HG02623 (cell line): Measurements from ENCODE around the gene CKS2.
"Not testable (repeated sequence)": the region's sequence is repeated elsewhere in the genome, so short reads cannot be mapped to it uniquely, and the experiment has no call there.

Source experiments
- ATAC-seq: cut with Tn5 transposase; IDR thresholded peaks from one replicate; pipeline ENCODE4 v1.9.1; 2021; ENCODE audit warnings: moderate library complexity; ENCODE audit not compliant: unreplicated experiment

Gene CKS2

DNA sequence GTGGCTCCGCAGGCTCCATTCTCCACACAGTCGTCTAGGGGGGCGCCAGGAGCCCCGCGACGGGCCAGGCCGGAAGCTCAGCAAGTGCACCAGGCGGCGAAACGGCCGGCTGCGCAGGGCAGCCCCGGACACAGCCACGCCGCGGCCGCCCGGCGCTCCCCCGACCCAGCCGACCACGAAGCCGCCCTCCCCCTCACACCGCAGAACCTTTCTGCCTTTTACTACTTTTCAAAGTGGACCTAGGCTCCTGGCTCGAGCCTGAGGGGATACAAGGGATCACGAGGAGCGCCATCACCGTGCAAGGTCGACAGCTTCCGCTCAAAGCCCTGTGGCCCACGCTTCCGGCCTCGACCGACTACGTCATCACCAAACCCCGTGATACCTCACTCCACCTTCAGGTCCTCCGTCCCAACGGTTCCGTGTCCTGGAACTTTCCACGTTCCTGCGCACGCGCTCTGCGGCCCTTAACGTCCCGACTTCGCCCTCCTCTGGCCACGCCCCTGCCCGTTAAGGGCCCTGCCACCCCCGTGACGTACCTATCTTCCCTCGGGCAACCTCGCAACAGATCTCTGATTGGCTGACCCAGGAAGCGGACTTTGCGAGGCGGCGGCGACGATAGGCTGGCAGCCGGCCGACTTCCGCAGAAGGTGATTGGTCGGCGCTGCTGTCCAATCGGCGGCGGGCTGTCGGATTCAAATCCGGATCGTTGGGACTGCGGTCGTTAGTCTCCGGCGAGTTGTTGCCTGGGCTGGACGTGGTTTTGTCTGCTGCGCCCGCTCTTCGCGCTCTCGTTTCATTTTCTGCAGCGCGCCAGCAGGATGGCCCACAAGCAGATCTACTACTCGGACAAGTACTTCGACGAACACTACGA, at the start of gene CKS2:
Gene CKS2 (plus strand): TSS at position 721 of the 871 bp plus-strand sequence. CDS start 98 bp downstream, at position 819.
- peak; percentile 88 for ATAC-seq

- ATAC-seq = no peak
Measured at GRCh38 chr9:89273528-89274279, 37.3 kb upstream of the CKS2 start.

- no peak for ATAC-seq
Measured at GRCh38 chr9:89274838-89275237, 36.2 kb upstream of the CKS2 start.

DNA sequence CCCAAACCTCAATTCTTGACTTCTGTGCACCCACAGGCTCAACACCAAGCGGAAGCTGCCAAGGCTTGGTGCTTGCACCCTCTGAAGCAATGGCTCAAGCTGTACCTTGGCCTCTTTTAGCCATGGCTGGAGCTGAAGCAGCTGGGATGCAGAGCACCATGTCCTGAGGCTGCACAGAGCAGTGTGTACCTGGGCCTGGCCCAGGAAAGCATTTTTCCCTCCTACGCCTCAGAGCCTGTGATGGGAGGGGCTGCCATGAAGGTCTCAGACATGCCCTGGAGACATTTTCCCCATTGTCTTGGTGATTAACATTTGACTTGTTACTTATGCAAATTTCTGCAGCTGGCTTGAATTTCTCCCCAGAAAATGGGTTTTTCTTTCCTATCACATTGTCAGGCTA, 35.0 kb upstream of the CKS2 start:
- ATAC-seq = not testable (repeated sequence)

DNA sequence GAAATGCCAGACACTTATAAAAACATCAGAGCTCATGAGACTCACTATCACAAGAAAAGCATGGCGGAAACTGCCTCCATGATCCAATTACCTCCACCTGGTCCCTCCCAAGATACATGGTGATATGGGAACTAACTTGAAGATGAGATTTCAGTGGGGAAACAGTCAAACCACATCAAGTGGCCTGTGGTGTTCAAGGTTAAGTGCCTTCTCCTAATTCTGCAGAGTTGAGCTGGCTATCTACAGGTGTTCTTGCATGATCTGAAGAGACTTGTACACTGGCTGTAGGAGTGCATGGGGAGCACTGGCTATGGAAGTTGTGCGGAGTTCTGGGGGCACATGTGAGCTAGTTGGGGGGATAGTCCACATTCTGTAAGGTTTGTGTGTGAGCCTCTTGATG, 34.0 kb upstream of the CKS2 start:
- ATAC-seq = no peak

GRCh38 chr9:89277454-89277853, 33.5 kb upstream of the CKS2 start:
- ATAC-seq = peak; percentile 60

DNA sequence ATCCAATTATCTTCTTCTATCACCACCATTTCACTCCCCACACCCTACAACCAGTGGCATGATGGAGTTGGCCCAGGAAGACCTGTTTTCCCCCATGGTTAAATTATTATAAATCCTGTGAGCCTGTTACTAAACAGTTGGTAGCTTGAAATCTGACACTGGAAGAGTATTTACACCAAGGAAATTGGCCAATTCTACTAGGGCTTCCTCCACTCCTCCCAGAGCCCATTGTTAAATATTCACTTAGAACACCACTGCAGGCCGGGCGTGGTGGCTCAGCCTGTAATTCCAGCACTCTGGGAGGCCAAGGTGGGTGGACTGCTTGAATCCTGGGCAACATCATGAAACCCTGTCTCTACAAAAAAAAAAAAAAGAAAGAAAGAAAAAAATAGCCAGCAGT, 32.4 kb upstream of the CKS2 start:
- ATAC-seq = no peak

GRCh38 chr9:89278997-89279739, 31.8 kb upstream of the CKS2 start:
- no peak for ATAC-seq

- no peak for ATAC-seq
Measured at GRCh38 chr9:89281106-89281505, 29.9 kb upstream of the CKS2 start.

- not testable (repeated sequence) for ATAC-seq
Measured at GRCh38 chr9:89282248-89282968, 28.6 kb upstream of the CKS2 start.

- ATAC-seq = no peak
Measured at GRCh38 chr9:89284076-89284475, 26.9 kb upstream of the CKS2 start.

DNA sequence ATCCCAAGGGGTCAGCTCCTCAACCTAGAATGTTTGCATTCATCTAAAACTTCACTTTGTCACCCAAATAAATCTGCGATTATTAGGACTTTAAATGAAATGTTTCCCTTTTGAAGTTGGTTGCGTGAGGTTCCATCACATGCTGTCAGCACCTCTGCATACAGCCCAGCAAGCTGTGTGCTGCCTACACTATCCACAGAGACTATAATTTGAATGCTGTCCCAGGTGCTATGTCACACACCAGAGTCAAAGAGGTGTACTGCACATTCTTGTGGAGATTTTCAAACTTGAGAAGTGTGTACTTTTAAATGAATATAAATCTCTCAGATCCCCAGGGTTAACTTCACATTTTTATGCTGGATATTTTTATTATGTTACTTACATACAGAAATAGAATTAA, 19.3 kb upstream of the CKS2 start:
- no peak for ATAC-seq

GRCh38 chr9:89293014-89293413, 18.0 kb upstream of the CKS2 start:
- no peak for ATAC-seq

GRCh38 chr9:89295400-89295799, 15.6 kb upstream of the CKS2 start:
- no peak for ATAC-seq

GRCh38 chr9:89301996-89302395, 9.0 kb upstream of the CKS2 start:
- not testable (repeated sequence) for ATAC-seq

- ATAC-seq = no peak
Measured at GRCh38 chr9:89304020-89304833, 6.8 kb upstream of the CKS2 start.

- no peak for ATAC-seq
Measured at GRCh38 chr9:89304834-89305188, 6.2 kb upstream of the CKS2 start.

DNA sequence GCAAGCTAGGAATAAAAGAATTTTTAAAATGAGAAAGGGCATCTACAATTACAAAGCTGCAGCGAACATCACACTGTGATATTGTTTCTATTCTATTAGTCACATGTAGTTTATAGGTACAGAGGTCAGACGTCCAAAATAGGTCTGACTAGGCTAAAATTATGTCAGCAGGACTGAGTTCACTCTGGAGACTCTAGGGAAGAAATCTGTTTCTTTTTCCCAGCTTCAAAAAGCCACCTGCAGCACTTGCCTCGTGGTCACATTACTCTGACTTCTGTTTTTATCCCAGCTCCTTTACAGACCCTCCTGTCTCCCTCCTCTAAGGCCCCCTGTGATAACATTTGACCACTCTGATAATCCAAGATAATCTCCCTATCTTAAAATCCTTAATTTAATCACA, 5.1 kb upstream of the CKS2 start:
- no peak for ATAC-seq

- no peak for ATAC-seq
Measured at GRCh38 chr9:89309166-89309565, 1.8 kb upstream of the CKS2 start.
